GM18951 (cell line): ENCODE results near the gene LAMTOR5.

ENCODE experiments used
- POLR2A ChIP-seq: IDR thresholded peaks from 4 replicates; pipeline ENCODE4 v1.6.1; 2011; ENCODE audit warnings: mild to moderate bottlenecking; ENCODE audit not compliant: insufficient read length, insufficient read depth; ENCODE audit errors: extremely low read depth
- in situ Hi-C: fragments of 300-500 bp; cut with MboI; formaldehyde crosslinking; loops from one replicate; pipeline ENCODE4 v1.12.0; 2022; ENCODE audit warnings: low sequenced_read_pairs, mixed read lengths, inconsistent platforms; ENCODE audit not compliant: unreplicated experiment

The LAMTOR5 gene

DNA sequence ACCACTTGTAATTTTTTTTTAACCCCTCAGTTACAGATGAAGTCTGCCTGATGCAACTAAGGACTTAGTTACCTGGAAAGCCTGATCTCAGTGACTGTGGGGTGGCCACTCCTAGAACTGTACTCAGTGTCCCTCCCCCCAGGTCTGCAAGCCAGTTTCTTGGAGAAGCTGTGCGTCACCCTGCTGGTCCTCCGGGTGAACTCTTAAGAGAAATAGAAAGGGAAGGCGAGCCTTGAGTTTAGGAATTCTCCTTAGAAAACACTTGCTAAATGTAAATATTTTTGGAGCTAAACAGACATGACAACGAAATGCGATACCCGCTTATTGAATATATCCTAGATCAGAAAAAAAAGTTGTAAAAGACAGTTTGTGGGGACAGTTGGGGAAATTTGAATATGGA, 17.4 kb downstream of the LAMTOR5 start:
- in situ Hi-C loops: no loop called here
- TF ChIP-seq POLR2A: no peak

DNA sequence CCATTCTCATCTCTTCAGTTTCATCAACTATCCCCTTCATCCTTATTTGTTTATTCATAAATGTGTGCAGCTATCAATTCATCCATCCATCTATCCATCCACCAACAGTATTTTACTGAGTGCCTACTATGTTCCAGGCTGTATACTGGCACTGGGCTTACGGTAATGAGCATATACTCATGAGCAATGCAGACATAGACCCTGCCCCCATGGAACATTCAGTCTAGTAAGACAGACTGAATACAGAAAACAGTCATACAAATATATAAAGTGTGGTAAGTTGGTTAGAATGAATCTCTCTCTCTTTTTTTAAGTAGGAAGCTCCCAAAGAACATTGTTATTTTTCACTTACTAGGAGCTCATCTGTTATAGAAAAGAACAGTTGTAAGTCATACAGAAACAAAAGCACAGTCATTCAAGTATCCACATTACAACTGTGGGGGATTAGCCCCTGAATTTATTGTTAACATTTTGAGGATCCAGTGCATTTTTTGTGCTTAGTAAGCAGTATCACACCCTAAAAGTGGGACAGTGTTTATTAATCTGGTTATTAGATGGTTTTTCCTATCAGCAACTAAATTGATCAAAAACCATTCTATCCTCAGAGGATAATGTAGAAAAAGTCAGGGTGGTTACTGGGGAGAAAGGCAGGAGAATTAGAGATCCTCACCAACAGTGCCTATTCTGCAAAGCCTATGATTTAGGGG, 20.3 kb downstream of the LAMTOR5 start:
- in situ Hi-C loops: no loop called here
- TF ChIP-seq POLR2A: no peak

DNA sequence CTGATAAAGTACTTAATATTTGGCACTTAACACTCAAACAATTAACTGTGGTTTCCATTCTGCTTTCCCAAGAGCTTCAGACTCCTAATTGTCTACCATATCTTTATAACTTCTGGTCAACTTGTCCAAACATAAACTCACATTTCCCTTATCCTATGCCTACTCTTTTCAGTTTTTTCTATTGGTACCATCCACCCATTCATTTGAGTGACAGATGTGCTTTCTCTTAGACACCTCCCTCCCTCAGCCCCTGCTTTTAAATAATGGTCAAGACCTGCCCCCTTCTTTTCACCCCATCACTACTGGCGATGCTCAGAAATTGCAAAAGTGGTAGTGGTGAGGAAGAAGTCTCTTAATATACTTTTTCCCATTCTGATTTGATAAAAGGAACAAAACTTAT, 22.1 kb downstream of the LAMTOR5 start:
- in situ Hi-C loops: no loop called here
- no peak for TF ChIP-seq POLR2A

DNA sequence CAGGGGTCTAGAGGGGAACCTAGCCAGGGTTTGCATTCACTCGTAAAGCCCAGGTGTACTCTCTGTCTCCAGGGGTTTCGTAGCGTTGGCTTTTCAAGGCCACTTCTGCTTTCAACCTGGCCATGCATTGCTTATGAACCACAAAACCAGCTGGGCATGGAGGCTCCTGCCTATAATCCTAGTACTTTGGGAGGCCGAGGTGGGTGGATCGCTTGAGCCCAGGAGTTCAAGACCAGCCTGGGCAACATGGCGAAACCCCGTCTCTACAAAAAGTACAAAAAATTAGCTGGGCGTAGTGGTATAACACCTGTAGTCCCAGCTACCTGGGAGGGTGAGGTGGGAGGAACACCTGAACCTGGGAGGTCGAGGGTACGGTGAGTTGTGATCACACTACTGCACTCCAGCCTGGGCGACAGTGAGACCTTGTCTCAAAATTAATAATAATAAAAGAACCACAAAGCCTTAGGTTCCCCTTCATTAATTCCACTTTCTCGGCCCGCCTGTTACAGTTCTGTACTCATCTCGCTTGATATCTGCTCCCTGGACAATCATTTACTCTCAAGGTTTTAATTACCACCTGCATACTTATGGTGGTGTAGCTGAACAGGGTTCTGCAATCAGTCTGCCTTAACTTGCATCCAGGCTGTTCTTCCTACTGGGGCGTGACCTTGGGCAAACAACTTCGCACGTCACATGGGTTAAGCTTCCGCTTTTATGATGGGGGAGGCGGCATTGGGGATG, 22.7 kb downstream of the LAMTOR5 start:
- in situ Hi-C loops: no loop called here
- no peak for TF ChIP-seq POLR2A

DNA sequence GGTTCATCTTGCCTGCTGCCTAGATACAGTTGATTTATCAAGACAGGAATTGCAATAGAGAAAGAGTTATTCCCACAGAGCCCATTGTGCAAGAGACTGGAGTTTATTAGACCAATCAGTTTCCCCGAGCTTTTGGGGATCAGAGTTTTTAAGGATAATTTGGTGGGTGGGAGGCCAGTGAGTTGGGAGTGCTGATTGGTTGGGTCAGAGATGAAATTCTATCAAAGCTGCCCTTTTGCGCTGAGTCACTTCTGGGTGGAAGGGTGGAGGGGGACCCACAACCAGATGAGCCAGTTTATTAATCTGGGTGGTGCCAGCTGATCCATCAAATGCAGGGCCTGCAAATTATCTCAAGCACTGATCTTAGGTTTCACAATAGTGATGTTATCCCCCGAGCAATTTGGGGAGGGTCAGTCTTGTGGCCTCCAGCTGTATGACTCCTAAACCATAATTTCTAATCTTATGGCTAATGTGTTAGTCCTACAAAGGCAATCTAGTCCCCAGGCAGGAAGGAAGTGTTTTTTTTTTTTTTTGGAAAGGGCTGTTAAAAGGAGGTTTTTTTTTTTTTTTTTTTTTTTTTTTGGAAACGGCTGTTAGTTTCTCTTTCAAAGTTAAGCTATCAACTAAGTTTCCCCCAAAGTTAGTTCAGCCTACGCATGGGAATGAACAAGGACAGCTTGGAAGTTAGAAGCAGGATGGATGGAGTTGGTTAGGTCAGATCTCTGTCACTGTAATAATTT, 24.1 kb downstream of the LAMTOR5 start:
- in situ Hi-C loops: no loop called here
- TF ChIP-seq POLR2A: no peak

DNA sequence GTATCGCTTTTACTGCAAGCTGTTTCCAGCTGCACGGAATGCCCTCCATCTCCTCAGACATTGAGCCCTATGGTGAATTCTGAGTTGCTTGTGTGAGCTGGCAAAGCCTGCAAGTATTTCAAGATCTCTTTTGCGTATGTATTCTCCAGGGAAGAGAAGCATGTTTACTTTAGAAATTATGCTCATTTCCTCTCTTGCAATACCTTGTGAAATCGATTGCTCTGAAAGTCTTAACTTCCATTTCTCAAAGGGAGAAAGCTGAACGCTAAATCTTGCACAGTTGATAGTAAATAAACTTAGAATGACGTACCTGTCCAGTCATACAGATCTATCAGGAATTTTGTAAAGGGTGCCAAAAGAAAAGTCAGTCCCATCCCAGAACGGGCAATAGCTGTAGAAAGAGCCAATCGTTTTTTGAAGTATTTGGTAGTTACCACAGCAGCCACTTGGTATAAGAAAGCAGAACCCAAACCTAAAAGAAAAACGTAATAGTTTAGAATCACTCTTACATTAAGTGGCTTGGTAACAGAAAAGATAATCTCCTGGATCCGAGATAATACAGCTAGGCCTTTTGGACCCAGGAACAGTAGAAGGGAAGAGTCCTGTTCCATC, 26.7 kb downstream of the LAMTOR5 start:
- TF ChIP-seq POLR2A: no peak
- in situ Hi-C loops: no loop called here

DNA sequence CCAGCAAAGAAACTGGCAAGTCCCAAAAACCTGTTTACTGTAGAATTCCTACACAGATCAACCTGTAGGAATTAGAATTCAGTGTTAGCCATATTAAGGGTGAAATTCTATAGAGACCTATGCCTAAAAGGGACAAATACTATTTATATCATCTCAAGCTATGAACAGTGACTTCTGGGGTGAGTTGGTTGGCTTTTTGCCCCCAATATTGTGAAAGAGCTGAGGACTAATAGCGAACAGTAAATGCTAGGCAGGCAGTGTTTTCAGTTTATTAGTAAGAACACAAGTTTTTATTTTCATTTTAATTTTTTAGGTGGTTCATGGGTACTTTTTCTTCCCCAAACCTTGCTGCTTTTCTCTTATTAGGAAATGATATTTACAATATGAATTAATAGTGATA, 32.0 kb downstream of the LAMTOR5 start:
- in situ Hi-C loops: no loop called here
- no peak for TF ChIP-seq POLR2A

DNA sequence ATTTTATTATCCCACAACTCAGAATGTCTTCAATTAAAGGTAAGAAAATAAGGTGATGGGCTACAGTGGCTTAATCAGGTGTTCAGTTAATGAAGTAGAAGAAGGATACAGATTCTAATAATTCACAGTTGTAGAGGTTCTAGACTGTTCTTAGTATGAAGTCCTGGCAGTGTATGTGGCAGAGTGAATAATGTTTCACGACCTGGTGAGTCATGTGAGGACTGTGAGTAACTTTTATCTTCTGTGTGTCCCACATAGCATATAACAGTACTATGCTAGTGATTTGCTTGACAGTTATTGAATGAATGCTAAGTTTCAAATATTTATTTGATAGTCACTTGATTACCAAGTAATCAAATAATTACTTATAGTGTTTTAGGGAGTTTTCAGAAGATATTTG, 36.7 kb downstream of the LAMTOR5 start:
- TF ChIP-seq POLR2A: no peak
- in situ Hi-C loops: no loop called here

DNA sequence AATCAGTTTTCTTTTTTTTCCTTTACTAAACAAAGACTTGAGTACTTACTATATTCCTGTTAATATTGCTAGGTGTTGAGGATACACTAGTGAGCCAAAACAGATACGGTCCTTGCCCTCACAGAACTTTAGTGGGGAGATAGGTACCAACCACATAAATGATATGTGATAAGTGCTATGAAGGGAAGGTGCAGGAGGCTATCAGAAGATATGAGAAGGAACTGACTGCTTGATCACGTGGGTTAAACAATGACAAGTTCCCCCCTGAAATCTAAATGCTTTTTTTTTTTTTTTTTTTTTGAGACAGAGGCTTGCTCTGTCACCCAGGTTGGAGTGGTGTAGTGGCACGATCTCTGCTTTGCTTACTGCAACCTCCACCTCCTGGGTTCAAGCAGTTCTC, 43.3 kb downstream of the LAMTOR5 start:
- in situ Hi-C loops: no loop called here

DNA sequence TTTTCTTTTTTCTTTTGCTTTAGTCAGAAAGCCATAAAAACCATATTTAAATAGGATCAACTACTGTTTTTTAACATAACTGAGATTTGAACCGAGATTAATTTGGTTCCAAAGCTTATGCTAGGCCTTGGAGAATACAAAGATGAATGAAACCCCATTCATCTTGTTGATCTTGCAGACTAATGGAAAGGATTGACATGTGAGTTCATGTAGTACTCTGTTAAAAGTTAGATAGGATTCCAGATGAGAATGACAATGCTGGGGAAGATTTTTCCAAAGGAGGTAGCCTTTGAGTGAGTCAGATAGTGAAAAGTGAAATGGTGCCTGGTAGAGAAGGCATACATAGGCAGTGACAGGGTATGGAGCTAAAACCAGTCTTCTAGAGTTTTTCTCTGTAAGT, 45.6 kb downstream of the LAMTOR5 start:
- no peak for TF ChIP-seq POLR2A
- in situ Hi-C loops: no loop called here

More for the DNA sequence above, 43.3 kb downstream of the LAMTOR5 start:
- no peak for TF ChIP-seq POLR2A

DNA sequence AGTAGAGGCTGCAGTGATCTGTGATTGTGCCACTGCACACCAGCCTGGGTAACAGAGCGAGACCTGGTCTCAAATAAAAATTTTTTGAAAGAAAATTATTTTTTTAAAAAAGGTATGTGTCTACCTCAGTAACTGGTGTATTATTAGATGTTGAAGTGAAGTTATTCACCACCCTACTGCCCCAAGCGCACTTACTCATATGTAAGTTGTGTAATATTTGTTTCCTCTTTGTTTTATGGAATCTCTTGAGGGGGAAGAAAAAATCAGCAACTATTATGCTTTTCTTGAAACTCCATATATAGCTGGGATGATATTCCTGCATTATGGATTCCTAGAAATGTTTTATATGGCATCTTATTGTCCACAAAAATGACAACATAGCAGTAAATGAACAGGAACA, 47.1 kb downstream of the LAMTOR5 start:
- in situ Hi-C loops: no loop called here
- no peak for TF ChIP-seq POLR2A

DNA sequence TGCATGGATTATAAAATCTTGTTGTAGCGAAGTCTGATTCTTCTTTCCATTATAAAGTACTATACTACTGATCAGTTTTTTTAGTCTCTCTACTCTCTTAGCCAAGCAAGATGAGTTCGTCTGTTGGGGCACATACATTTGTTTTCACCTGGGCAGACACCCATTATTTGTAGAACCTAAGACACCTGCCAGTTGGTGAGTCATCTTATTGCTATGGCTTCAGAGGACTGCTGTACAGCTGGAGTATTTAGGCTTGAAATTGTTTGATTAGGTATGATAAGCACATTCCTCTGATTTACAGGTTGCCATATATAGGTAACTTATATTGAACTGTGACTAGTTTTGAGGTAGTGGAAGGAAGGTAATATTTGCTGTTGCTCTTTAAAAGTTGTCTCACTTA, 51.1 kb downstream of the LAMTOR5 start:
- in situ Hi-C loops: no loop called here
- TF ChIP-seq POLR2A: no peak

DNA sequence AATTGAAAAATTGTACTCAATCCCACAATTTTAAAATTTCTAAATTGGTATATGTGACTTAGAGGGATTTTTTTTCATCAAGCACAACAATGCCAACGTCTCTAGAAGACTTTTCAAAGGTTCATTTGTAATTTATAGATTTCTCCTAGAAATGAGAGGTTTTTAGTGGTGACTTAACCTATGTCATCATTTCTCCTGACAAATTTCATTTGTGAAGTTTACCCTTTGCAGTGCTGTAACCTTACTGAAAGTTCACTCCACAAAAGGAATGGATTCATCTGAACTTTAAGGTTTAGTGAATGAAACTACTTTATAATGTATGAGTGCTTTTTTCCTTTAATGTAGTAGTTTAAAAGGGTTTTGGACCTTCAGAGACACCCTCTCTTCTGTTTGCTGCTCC, 52.2 kb downstream of the LAMTOR5 start:
- in situ Hi-C loops: no loop called here
- TF ChIP-seq POLR2A: no peak
